Activated naive CD4-positive, alpha-beta T cell (primary cell): Measurements from ENCODE around the gene SLC48A1.

Experiments
- DNase-seq, 4 experiments: peaks; one replicate each; lab custom pipeline; 2025; lab: John Stamatoyannopoulos, UW

SLC48A1 gene

DNA sequence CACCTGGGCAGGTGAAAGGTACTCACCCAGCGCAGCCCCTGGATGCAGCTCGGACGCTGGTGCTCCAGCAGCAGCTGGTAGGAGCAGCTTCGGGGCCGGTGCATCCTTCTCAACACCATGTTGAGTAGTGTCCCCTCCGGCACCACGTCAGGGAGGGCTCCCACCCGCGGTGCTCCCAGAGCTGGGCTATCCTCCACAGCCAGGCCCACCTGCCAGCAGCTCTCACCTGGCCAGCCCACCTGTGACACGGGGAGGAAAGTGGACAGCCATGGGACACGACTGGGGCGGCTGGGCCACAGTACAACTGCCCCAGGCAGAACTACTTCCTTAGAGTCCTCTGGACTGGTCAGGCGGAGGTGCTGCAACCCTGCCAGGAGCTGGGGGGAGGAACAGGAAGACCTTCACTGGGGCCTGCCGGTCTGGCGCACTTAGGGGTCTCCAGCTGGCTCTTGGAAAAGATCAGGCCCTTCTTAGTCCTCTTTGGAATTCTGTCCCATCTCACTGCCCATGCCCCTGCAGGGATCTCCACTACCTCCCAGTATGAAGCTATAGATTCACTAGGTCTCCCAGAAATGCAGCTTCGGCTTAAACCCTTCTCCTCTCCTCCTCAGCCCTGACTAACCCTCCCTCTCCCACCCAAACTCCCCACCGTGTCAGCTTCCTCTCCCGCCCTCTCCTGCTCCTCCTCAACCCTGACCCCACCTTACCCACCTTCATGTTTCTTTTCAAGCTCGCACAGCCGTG, 15.0 kb upstream of the SLC48A1 start:
- DNase-seq, result no peak

DNA sequence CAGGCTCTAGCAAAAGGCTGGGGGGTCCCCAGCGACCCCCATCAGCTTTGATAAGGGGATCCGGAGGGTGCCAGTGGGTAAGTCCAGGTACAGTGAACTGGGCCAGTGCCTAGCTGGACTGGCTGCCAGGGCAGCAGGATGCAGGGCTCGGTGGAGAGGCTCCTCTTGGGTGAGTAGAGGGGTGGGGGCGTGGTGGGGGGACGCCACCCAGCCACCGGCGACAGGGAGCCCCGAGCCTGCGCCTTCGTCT, 14.5 kb upstream of the SLC48A1 start:
- no peak for DNase-seq

DNA sequence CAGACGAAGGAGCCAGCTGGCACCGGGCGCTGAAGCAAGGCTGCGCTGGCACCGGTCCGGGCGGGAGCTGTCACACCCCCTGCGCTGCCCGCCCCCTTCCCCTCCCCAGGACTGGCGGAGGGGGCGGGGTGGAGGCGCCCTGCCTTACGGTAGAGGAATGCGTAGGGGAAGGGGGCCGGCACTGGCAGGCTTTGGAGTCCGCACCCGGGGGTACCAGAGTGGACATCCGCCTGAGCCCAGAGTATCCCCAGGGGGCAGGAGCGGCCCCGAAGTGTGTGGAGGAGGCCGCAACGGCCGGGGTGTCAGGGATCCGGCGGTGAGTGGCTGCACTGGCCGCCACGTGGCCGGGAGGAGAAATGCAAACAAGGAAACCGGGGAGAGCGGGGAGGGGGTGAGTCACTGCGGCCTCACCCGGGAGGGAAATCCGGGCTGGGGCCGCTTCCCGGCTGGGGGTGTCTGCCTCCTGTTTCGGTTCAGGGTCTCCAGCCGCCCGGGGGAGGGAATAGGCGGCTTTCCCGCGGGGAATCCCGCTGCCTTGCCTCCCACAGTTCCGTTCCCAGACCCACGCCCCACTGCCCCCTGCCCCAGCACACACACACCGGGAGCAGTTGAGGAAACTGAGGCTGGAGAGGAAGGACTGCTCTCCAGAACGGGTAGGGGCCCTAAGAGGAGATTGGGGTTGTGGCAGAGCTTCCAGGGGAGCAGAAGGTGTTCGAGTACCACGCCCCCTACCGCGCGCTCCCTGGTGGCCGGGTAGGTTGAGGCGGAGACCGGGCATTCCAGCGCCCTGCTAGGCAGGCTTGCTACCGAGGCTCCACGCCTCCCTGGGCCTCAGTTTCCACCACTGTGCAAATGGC, 14.0 kb upstream of the SLC48A1 start, which contains the start of gene RAPGEF3:
Gene RAPGEF3, minus strand, starts transcription at position 47 of the 857 bp plus-strand sequence. CDS start 324 bp downstream, outside the sequence.
- DNase-seq, result peak in 3 of 4 experiments; percentile 14 to 63 (median 26)

DNA sequence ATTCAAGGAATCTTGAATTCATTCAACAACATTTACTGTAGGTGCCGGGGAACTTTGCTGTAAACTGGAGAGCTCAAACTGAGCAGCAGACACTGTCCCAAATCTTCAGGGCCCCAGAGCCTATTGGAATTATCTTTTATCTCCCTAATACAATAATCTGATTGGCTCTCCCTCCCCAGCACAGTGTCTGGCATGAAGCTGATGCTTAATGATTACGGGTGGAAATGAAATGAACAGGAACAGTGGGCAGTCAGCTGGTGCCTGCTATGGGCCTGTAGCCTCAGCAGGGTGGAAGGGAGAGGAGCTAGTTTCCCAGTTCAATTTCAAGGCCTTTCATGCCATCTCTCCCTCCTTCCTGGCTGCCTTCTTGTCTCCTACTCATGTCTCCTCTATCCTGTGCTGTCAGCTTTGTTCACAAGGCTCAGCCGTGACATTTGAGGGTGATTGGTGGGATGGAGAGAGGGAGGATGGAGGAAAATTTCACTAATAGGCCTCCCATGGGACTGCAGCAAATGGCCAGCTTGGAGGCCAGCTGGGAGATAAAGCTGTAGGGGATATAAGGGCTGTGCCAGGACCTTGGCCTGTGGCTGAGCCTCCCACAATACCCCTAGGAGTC, 10.1 kb upstream of the SLC48A1 start:
- no peak for DNase-seq

DNA sequence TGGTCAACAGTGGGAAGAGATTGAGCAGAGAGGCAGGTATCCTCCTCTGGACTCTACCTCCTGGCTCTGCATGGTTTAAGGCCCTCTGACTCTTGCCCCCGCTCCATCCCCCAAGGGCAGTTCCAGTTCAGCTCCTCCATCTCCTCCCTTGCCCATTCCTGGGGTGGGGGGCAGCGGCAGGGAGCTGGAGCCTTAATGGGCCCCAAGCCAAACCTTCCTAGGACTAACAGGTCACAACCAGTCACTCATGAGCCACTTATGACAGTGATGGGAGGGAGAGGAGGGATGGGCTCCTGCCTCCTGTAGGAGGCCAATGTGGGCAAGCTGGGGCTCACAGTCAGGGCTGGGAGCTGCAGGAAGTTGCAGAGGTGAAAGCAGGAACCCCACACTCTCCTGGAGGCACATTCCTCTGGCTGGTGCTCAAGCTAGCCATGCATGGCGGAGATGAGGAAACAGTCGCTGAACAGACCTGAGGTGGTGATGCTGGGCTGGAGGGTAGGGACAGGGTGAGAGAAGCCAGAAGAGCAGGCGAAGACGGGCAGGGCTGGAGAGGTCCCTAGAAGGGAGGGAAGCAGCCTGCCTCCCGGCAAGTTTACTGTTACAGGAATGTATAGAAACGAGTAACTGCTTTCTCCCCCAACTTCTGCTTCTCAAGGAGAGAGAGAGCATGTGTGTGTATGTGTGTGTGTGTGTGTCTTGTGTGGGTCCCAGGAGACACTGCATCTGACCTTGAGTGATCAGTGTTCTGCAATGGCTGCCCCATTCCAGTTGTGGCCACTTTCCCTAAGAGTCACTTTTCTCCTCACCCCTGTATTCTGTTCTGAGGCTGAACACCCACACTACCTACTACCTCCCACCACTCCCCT, 9.3 kb upstream of the SLC48A1 start:
- DNase-seq, result no peak

DNA sequence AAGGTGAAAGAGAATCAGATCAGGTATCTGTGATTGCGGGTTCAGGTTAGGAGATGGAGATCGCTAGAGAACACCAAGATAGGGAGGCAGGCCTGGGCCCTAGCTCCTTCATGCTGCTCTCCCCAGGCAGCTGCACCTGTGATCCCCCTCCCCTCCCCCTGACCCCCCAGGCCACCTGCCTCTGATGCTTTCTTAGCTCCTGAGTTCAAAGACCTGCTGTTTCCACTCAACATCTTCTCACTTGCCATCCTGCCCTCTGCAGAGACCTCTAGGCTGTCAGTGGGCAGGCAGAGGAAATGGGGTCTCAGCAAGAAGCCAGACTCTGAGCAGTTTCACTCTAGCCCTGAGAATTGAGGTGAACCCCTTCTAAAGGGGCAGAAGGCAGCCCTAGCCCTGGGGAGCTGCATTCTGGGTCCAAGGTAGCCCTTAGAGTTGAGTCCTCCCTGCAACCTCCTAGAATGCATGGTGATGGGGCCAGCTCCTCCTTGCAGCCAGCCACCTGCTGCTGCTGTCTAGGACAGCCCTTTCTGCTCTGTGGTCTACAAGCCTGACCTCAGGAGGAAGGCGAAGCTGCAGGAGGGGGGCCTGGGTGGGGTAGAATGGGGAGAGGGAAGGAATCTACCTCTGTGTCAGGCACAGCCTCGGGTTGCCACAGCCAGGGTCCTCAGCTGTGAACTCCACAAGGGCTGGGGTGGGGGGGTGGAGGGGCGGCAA, 6.4 kb upstream of the SLC48A1 start:
- no peak for DNase-seq

DNA sequence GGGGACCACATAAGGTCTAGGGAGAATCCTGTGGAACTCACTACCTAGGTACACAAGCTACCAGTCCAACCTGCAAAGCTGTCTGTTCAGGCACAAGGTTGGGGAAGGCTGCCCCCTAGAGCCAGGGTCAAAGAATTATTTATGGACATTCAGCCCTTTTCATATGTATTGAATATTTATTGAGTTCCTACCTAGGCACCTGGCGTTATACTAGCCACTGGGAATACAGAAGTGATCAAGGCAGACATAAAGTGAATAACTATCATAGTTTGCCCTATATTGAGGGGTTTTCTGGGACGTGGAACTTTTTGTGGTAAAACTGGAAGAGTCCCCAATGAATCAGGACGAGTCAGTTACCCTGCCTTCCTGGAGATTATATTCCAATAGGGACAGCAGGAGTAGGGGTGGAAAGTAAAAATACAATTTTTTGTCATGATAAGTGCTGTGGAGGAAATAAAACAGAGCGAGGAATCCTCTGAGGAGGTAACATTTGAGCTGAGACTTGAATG, 5.8 kb upstream of the SLC48A1 start:
- peak in 3 of 4 experiments; percentile 19 to 60 (median 35) for DNase-seq

DNA sequence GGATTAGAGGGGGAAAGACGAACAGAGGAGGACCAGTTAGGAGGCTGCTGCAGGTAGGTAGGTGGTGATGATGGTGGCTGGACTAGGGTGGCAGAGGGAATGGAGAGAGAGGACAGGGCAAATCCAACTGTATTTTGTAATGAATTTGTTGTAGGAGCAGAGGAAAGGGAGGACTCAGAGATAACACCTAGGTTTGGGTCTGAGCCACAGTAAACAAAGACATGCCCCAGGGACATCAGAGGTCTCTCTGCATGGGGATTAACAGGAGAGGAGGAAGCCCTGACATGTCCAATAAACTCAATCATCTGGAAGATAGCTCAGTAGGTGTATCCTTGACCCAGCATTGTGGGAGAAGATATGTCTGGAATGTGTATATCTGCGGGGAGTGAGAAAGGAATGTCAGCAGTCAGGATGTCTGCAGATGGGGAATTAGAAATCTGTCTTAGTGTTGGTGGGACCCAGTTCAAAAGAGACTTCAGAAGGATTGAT, 4.7 kb upstream of the SLC48A1 start:
- DNase-seq, result no peak

DNA sequence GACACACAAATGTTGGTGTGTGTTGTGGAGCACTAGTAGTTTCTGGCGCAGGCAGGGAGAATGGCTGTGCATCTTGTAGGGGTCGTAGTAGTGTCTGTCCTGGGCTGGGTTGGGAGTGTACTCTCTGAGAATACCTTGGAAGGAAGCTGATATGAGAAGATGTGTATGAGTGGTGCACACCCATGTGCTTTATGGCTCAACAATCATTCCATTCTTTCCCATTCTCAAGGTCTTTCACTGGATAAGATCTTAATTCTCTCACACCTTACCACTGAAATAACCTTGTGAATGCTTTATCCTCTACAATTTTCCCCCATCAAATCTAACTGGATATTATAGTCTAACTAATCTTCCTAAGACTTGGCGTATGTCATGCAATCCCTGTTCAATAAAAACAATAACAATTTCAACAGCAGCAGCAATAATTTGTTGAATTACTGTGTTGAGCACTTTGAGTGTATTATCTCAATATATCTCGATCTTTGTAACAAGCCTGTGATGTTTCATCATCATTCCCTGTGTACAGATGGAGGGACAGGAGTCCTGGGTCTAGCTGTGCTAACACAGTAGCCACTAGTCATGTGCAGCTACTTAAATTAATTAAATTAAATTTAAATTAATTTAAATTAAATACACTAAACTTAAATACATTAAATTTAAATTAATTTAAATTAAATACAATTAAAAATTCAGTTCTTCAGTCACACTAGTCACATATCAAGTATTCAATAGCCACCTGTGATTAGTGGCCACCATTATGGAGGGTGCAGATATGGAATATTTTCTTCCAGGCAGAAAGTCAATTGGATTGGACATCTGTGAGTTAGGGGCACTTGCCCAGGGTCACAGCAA, 3.6 kb upstream of the SLC48A1 start:
- DNase-seq, result no peak

DNA sequence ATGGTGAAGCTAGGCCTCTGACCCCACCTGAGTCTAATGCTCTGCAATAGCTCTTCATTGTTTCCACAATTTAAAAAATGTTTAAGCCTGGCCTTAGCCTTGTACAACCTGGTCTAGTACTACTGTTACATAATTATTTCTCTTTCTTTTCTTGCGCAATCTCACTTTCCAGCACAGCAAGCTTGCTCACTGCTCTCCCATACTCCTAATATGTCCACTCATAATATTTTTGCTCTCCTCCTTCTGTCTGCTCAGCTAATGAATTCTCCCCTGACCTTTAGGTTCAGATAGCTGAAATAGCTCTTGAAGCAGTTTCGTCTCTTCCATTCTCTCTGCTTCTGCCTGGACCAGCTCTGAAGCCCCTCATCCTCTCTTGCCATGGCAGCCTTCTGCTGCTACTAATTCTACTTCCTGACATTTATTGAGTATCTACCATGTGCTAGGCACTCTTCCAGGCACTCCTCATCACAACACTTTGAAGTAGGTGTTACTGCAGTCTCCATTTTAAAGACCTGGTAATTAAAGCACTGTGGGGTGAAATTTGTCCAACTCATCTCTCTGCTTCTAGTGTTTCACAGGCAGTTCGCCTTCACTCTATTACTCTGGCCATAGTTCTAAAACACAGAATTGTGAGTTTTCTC, 2.8 kb upstream of the SLC48A1 start:
- DNase-seq, result no peak

DNA sequence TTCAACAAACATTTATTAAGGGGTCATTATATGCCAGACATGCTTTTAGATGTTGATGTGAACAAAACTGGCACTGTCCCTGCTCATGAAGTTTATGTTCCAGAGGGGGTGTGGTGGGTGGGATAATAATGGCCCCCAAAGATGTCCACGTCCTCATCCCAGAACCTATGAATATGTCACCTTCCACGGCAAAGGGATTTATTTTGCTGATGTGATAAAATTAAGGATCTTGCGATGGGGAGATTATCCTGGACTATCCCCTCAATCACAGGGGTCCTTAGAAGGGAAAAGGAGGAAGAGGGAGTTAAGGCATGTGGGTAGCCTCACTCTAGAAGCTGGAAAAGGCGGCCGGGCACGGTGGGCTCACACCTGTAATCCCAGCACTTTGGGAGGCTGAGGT, 1.7 kb upstream of the SLC48A1 start:
- no peak for DNase-seq

DNA sequence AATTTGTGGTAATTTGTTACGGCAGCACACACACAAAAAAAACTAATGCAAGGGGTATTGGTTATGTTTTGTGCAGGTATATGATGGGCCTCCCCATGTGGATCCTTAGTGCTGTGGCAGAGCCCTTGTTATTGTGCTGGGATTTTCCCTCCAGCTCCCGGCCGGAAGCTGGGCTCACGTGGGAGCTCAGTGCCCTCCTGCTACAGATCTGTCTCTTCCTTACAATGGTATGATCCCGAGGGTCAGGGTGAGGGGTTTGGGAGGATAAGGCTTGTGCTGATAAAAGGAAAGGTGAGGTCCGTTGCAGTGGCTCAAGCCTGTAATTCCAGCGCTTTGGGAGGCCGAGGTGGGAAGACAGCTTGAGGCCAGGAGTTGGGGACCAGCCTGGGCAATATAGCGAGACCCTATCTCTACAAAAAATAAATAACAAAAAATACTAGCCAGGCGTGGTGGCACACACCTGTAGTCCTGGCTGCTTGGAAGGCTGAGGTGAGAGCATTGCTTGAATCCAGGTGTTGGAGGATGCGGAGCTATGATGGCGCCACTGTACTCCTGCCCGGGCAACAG, 861 bp upstream of the SLC48A1 start:
- no peak for DNase-seq

DNA sequence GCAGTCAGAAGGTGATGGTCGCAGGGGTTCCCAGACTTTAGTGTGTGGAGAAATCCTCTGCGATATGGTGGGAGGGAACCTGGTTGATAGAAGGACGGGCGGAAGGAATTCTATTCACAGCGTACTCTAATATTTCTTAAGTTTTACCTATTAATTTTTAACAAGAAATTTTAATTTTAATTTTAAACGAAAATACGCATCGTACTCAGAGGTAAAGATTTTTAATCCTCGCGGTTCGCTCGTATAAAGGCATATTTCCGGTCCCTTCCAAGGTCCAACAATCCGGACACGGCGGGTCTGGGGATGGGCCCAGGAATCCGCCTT, 338 bp upstream of the SLC48A1 start:
- no peak for DNase-seq

DNA sequence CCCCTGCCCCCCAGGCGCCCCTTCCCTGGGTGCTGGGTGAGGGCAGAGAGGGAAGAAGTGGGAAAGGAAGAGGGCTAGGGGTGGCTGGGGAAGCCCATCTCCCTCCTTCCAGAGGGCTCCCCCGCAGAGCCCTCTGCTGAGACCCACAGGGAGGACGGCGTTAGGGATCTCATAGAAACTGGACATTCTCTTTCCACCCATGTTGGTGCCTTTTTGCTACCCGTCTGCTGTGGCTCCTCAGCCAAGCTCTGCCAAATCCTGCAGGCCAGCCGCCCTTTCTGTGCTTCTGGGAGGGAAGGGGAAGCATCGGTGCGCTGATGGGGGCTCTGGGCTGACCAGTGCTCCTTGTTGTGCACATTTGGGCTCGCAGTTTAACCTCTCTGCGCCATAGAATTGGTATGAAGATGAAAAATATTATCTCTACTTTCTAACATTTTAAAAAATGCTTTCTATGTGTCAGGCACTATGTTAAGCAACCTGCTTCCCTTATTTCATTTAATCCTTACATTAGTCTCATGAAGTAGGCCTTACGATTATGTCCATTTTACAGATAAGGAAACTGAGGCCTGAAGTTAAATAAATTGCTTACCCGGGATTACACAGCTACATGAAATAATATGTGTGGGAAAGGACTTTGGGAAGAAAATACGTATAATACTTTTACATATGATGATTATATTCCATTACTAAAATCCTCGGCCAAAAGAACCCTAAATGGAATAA, 981 bp downstream of the SLC48A1 start:
- no peak for DNase-seq

DNA sequence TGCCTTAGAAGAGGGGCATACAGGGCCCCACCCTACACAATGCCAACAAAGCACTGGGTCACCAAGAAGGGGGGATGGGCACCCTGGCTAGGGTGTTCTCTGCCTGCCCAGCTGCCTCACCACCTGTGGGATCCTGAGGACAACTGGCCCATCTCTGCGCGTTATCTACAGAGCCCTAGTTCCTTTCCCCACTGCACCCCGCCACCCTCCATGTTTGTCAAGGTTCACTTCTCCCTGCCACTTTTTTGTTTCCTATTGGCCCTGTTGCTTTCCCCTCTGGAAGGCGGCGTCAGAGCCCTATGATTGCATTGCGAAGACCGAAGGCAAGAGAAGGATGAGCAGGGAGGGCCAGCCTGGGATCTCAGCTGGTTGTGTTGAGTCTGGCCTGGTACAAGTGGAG, 1.6 kb downstream of the SLC48A1 start:
- no peak for DNase-seq

DNA sequence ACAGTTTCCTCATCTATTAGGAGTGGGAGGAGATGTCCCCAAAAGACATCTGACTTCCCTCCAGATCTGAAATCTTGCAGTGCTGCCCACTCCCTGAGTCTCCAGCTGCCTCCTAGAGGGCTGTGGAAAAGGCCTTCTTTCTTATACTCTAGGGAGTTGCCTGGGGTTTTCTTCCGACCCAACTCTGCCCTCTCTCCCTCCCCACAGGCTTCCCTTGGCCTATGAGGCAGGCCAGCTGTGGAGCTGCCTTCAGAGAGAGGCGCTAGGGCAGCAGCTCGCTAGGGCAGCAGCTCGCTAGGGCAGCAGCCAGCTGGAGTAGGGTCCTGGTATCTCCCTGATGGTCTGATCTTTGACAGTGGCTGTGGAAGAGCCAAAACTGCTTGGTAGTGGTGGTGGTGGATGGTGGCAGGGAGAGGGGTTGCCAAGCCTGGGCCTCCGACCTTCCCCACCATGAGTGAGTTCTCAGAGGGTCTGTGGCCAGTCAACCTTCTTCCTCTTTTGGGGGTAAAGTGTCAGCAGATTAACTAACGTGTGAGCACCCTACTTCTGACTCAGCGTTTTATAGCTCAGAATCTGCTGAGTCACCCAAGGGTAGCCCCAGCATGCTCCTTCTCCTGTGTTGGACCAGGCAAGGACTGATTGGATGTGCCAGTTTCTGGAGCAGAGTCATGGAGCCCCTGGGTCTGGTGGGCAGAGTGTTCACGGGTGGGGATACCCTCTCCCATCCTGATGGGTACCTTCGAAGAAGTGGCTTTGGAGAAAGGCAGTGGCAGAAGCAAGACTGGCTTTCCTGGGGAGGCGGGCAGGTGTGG, 2.3 kb downstream of the SLC48A1 start:
- no peak for DNase-seq

DNA sequence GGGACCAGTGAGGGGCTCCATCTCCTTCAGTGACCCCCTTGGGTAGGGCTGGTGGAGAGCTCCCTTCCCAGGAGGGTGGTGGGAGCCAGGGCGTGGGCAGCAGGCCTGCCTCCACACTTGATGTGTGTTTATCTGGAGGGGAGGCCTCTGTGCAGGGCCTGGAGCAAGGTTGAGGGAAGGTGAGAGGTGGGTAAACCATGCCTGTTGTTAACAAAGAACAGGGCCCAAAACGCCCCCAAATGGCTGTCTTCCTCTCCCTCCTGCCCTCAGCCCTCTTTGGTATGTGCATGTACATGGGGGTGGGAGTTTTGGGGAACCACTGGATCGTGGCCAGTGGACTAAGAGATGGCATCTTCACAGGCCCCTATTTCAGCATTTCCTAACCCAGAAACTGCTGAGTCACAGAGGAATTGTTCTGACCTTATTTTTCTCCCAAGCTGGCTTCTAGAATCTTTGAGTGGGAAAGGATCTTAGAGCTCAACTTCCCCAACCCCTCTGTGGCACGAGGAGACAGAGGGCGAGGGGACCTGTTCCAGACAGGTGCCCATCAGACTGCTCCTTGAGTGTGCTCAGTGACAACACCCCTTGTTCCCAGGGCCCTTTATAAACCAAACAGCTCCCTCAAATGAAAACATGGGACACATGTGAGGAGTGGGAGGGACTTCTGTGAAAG, 3.6 kb downstream of the SLC48A1 start:
- no peak for DNase-seq
